NB4 (cell line): ENCODE data around the gene UBFD1.

ENCODE experiments used
- MYC ChIP-seq: IDR thresholded peaks from 2 replicates; pipeline ENCODE4 v1.6.1; 2011; ENCODE audit warnings: low read depth, low read length
- TF ChIP-seq, protein P1 (sequence below): IDR thresholded peaks from one replicate; pipeline ENCODE4 v1.5.1; 2012; ENCODE audit warnings: low read depth, low read length
- TF ChIP-seq, protein P2 (sequence below): IDR thresholded peaks from 2 replicates; pipeline ENCODE4 v1.6.1; 2011; ENCODE audit warnings: low read depth, low read length

DNA sequence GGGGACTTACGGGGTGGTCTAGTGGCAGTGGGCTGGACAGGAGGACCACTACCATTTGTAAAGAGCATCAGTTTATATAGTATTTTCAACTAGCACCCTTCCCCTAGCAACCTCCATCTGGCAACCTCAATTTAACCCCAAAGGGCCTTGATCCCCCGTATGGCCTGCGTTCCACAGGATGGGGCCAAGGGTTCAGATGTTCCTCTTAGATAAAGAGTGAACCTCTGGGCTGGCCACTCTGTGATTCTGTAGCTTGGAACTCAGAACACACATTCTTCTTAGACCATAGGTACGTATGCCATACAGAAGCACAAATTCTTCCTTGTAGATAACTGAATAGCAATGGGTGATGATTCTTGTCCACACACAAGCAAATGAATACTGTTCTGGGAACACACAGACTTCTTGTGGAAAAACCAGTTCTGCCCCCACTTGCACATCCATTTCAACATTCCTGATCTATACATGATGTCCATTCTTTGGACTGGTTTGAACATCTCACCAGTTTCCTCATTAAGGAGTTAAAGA is 45.3 kb upstream of the UBFD1 start:
- TF ChIP-seq, protein P1, sequence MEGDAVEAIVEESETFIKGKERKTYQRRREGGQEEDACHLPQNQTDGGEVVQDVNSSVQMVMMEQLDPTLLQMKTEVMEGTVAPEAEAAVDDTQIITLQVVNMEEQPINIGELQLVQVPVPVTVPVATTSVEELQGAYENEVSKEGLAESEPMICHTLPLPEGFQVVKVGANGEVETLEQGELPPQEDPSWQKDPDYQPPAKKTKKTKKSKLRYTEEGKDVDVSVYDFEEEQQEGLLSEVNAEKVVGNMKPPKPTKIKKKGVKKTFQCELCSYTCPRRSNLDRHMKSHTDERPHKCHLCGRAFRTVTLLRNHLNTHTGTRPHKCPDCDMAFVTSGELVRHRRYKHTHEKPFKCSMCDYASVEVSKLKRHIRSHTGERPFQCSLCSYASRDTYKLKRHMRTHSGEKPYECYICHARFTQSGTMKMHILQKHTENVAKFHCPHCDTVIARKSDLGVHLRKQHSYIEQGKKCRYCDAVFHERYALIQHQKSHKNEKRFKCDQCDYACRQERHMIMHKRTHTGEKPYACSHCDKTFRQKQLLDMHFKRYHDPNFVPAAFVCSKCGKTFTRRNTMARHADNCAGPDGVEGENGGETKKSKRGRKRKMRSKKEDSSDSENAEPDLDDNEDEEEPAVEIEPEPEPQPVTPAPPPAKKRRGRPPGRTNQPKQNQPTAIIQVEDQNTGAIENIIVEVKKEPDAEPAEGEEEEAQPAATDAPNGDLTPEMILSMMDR: no peak
- TF ChIP-seq, protein P2, sequence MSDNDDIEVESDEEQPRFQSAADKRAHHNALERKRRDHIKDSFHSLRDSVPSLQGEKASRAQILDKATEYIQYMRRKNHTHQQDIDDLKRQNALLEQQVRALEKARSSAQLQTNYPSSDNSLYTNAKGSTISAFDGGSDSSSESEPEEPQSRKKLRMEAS: no peak
- TF ChIP-seq MYC: no peak
